ENCODE measurements around the gene TEAD4. TPM values are rescaled to one million over a fixed set of nuclear protein-coding genes. Genes with fewer than 3 reads are reported as not detected.

Gene TEAD4
- total and polyA plus RNA-seq, 2 donors (not counting 1 experiment from before 2014, with no cell fraction given) = not detected

DNA sequence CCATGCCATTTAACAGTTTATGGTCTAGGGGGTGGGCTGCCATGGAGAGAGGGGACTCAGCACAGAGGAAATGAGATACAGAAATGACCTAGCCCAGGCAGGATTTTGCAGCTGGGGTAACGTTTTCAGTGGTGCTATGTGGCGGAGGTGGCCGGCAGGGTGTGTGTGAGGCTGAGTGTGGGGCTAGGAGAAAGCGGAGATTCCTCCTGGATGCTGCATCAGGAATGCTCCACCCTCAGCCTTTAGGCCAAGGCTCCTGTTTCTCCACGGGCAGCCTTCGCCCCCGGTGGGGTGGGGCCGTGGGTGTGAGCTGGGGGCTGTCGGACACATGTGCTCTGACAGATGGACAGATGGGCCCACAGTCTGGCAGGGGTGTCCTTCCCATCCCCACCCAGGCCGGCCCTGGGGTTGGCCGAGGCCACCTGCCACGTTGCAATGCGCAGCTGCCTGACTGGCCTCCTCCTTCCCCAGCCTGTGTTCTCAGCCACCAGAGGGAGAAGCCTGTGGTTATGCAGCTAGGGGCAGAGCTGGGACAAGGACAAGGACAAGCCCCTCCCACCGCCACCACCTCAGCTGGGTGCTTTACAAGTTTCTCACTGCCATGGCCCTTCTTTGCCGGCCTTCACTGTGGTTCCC, 44.3 kb downstream of the TEAD4 start:
- ChIA-PET POLR2A (no interaction called here), CTCF (interaction anchor here (1.3 kb wide), 1 partner anchor 38 kb away, joined by 3 read pairs; no protein-coding TSS in a partner anchor)
- H3K36me3 ChIP-seq (replicated peaks in 1 of 2; ENCODE audit: control extremely low read depth in 1 of 2, control insufficient read depth in 1 of 2, extremely low read depth in 1 of 2, insufficient read depth in 2 of 2, low read length in 1 of 2) = no peaks in the 10 kb centered on the region
- Mint-ChIP-seq H3K4me3 (no peak overlapping the region), H3K27ac (no peak overlapping the region), H3K4me1 (no peaks in the 10 kb centered on the region), H3K27me3 (no peaks in the 10 kb centered on the region), H3K9me3 (ENCODE audit: insufficient read depth) (no peaks in the 10 kb centered on the region)
- no peak overlapping the region for H3K4me3 ChIP-seq (ENCODE audit: control extremely low read depth in 1 of 5, extremely low read depth in 1 of 5, insufficient read depth in 1 of 5, low read depth in 2 of 5, low read length in 4 of 5)
- ATAC-seq (ENCODE audit: low read depth) (no peak), DNase-seq (no peak)
- WGBS (ENCODE audit: insufficient coverage) = 85% methylated on average over 12 of the region's 15 CpGs
- H3K27me3 ChIP-seq (replicated peaks in 1 of 4; ENCODE audit: control extremely low read depth in 1 of 4, control insufficient read depth in 3 of 4, insufficient read depth in 4 of 4, low read length in 3 of 4) = peaks cover 0 to 4% (median 0%) of the 10 kb centered on the region in 4 experiments
- H4K20me1 ChIP-seq (ENCODE audit: control insufficient read depth, insufficient read depth, low read length, poor library complexity, severe bottlenecking) = no peaks in the 10 kb centered on the region
- H3K9me3 ChIP-seq (ENCODE audit: control extremely low read depth in 1 of 3, control insufficient read depth in 2 of 3, insufficient read depth in 1 of 3, low read length in 2 of 3) = no peaks in the 10 kb centered on the region
- H2AFZ ChIP-seq (ENCODE audit: insufficient read depth, low read depth, low read length, poor library complexity, severe bottlenecking) = no peak overlapping the region
- intact Hi-C loops (cut with micrococcal nuclease) = no loop called here
- no peak overlapping the region for H3K27ac ChIP-seq (ENCODE audit: low read length in 2 of 2)
- no peak overlapping the region for H3K9ac ChIP-seq (ENCODE audit: low read length)
- TF ChIP-seq, protein P1, sequence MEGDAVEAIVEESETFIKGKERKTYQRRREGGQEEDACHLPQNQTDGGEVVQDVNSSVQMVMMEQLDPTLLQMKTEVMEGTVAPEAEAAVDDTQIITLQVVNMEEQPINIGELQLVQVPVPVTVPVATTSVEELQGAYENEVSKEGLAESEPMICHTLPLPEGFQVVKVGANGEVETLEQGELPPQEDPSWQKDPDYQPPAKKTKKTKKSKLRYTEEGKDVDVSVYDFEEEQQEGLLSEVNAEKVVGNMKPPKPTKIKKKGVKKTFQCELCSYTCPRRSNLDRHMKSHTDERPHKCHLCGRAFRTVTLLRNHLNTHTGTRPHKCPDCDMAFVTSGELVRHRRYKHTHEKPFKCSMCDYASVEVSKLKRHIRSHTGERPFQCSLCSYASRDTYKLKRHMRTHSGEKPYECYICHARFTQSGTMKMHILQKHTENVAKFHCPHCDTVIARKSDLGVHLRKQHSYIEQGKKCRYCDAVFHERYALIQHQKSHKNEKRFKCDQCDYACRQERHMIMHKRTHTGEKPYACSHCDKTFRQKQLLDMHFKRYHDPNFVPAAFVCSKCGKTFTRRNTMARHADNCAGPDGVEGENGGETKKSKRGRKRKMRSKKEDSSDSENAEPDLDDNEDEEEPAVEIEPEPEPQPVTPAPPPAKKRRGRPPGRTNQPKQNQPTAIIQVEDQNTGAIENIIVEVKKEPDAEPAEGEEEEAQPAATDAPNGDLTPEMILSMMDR (IDR thresholded peaks at IDR 0.05) = no peak
- TF ChIP-seq EZH2 (IDR thresholded peaks at IDR 0.05; ENCODE audit: borderline replicate concordance, insufficient read depth, low read depth, low read length, poor library complexity, severe bottlenecking) = no peak
- no peaks in the 10 kb centered on the region for H3K79me2 ChIP-seq (ENCODE audit: control insufficient read depth, insufficient read depth, low read length)
- H3K4me2 ChIP-seq (replicated peaks; ENCODE audit: low read depth, low read length, poor library complexity, severe bottlenecking) = no peak overlapping the region
- H3K4me1 ChIP-seq (ENCODE audit: control insufficient read depth in 2 of 2, insufficient read depth in 2 of 2, low read length in 2 of 2) = no peaks in the 10 kb centered on the region

Measured in B cell (primary cell).